GM12872 (cell line): Measurements from ENCODE around the gene CASP12.

ENCODE experiments used
- CTCF ChIP-seq: IDR thresholded peaks from 3 replicates; pipeline ENCODE4 v1.5.1; 2011; ENCODE audit warnings: low read depth, mild to moderate bottlenecking, low read length, moderate library complexity; ENCODE audit not compliant: insufficient read depth

Gene CASP12

GRCh38 chr11:104925850-104926249, 27.6 kb upstream of the CASP12 start:
- TF ChIP-seq CTCF = no peak

GRCh38 chr11:104918113-104918824, 20.0 kb upstream of the CASP12 start:
- TF ChIP-seq CTCF = no peak

GRCh38 chr11:104917271-104918112, 19.2 kb upstream of the CASP12 start:
- TF ChIP-seq CTCF = no peak

DNA sequence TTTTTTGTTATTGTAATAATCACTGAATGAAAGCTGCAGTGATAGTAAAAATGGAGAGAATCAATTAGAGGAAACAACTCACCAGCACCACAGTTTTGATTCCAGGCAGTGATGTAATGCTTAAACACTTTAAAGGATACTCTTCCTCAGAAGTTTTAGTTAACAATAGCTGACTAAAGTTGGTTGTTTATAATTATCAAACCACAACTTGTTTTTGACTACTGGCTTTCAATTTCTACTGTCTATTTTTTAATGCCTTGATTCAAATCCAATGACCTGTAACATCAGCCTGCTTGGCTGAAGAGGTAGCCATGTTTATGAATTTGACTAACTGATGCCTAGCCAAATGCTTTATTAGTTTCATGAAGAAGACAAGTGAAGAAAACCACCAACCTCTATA, 18.2 kb upstream of the CASP12 start:
- TF ChIP-seq CTCF = no peak

DNA sequence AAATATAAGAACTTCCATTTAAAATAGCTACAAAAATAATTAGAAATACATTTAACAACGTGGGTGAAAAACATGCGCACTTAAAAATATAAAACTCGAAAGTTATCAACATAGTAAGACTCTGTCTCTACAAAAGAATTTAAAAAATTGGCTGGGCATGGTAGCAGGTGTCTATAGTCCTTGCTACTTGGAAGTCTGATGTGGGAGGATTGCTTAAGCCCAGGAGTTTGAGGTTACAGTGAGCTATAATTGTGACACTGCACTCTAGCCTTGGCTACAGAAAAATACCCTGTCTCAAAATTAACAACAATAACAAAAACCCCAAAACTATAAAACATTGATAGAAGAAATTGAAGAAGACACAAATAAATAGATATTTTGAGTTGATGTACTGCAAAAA, 13.8 kb upstream of the CASP12 start:
- no peak for TF ChIP-seq CTCF

DNA sequence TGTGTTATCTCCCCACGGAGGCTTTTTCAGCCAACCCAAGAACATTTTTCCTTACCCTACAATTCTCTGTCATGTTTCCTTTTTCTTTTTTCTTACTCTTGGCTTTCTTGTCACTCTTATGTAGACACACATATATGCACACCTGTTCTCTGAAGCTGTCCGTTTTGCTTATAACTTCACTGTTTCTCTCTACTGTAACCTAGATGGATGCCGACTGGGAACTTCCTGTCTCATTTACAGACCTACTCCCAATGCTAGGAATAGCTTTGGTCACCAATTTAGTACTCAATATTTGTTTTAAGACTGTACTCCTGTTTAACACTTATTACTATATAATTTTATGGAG, 9.9 kb upstream of the CASP12 start:
- no peak for TF ChIP-seq CTCF

GRCh38 chr11:104907521-104908185, 9.4 kb upstream of the CASP12 start:
- TF ChIP-seq CTCF = no peak
